ENCODE results near the gene FARS2.

GRCh38 chr6:5234874-5235273 is 26.4 kb upstream of the FARS2 start:
- no peak for TF ChIP-seq CTCF (IDR thresholded peaks at IDR 0.05)
- no peak for TF ChIP-seq POLR2A (IDR thresholded peaks at IDR 0.05)
